ENCODE measurements around the gene CDC14A. TPM values are rescaled to one million over a fixed set of nuclear protein-coding genes. Genes with fewer than 3 reads are reported as not detected.
A peak's percentile ranks its signal among the peaks of the same experiment; 100 is the strongest.

Gene CDC14A
- total and polyA plus RNA-seq, 10 donors, result 3.8 to 58.5 (median 27.3) TPM

DNA sequence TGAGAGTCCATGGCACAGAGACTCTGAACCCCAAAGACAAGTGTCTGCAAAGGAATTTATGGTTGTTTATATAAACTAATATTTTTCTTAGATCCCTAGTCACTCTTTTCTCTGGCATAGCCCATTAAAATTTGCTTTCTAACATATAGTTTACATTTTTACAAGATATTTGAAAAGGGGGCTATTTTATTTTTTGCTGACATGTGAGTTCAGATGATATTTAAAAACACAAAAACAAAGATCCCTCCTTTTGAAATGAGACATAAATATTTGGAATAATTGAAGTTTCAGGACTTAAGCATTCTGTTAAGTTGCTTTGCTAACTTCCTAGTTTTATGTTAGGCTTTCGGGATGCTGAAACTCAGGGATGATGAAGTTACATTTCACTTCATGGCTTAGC is 86.1 kb downstream of the CDC14A start:
- intact Hi-C loops (cut with DNase I; ENCODE audit: low total_unique reads), result no loop called here
- Histone ChIP-seq H3K4me3 (no peak overlapping the region), H3K36me3 (peaks cover 0 to 18% (median 0%) of the 10 kb centered on the region in 6 donors), H3K4me1 (peaks cover 6 to 45% (median 23%) of the 10 kb centered on the region in 6 donors), H3K27me3 (replicated peaks in 1 of 7) (no peaks in the 10 kb centered on the region), H3K27ac (peak overlapping the region in 5 of 8 donors; percentile 39 to 80 (median 59)), H3K9me3 (no peaks in the 10 kb centered on the region)
- 97 to 100% (median 97%) methylated on average over 1 of the region's 1 CpG for WGBS, 5 donors
- TF ChIP-seq POLR2A (IDR thresholded peaks at IDR 0.05) (no peak), POLR2AphosphoS5 (IDR thresholded peaks at IDR 0.05) (no peak)
- TF ChIP-seq, protein P1, sequence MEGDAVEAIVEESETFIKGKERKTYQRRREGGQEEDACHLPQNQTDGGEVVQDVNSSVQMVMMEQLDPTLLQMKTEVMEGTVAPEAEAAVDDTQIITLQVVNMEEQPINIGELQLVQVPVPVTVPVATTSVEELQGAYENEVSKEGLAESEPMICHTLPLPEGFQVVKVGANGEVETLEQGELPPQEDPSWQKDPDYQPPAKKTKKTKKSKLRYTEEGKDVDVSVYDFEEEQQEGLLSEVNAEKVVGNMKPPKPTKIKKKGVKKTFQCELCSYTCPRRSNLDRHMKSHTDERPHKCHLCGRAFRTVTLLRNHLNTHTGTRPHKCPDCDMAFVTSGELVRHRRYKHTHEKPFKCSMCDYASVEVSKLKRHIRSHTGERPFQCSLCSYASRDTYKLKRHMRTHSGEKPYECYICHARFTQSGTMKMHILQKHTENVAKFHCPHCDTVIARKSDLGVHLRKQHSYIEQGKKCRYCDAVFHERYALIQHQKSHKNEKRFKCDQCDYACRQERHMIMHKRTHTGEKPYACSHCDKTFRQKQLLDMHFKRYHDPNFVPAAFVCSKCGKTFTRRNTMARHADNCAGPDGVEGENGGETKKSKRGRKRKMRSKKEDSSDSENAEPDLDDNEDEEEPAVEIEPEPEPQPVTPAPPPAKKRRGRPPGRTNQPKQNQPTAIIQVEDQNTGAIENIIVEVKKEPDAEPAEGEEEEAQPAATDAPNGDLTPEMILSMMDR (IDR thresholded peaks at IDR 0.05 in 8 of 11, conservative IDR thresholded peaks at IDR 0.05 in 3 of 11), result no peak
- DNase-seq, result no peak

- 79 to 90% (median 86%) methylated on average over 3 of the region's 3 CpGs for WGBS, 5 donors
- TF ChIP-seq, protein P1 (IDR thresholded peaks at IDR 0.05 in 8 of 11, conservative IDR thresholded peaks at IDR 0.05 in 3 of 11), result no peak
- TF ChIP-seq POLR2A (IDR thresholded peaks at IDR 0.05) (no peak), POLR2AphosphoS5 (IDR thresholded peaks at IDR 0.05) (no peak)
- H3K4me3 ChIP-seq, result no peak overlapping the region
- peaks cover 0 to 18% (median 0%) of the 10 kb centered on the region in 6 donors for H3K36me3 ChIP-seq
- intact Hi-C loops (cut with DNase I; ENCODE audit: low total_unique reads), result no loop called here
- DNase-seq, result no peak
- no peaks in the 10 kb centered on the region for H3K9me3 ChIP-seq
- peaks cover 8 to 49% (median 27%) of the 10 kb centered on the region in 6 donors for H3K4me1 ChIP-seq
- H3K27me3 ChIP-seq (replicated peaks in 1 of 7), result no peaks in the 10 kb centered on the region
- peak overlapping the region in 5 of 8 donors; percentile 39 to 80 (median 59) for H3K27ac ChIP-seq
Measured at GRCh38 chr1:100438789-100439188, 86.5 kb downstream of the CDC14A start.

GRCh38 chr1:100440075-100440809 is 87.9 kb downstream of the CDC14A start:
- intact Hi-C loops (cut with DNase I; ENCODE audit: low total_unique reads), result no loop called here
- Histone ChIP-seq H3K27ac (peak overlapping the region; percentile 53 to 80 (median 62)), H3K9me3 (no peaks in the 10 kb centered on the region), H3K27me3 (replicated peaks in 1 of 7) (no peaks in the 10 kb centered on the region), H3K4me1 (peaks cover 11 to 64% (median 42%) of the 10 kb centered on the region in 6 donors), H3K36me3 (peaks cover 0 to 23% (median 0%) of the 10 kb centered on the region in 6 donors), H3K4me3 (no peak overlapping the region)
- no peak for DNase-seq
- WGBS, 5 donors, result 33 to 46% (median 44%) methylated on average over 4 of the region's 4 CpGs
- TF ChIP-seq POLR2AphosphoS5 (IDR thresholded peaks at IDR 0.05), result peak in 1 of 3 donors; percentile 41
- TF ChIP-seq POLR2A (IDR thresholded peaks at IDR 0.05), result no peak
- TF ChIP-seq, protein P1 (IDR thresholded peaks at IDR 0.05 in 8 of 11, conservative IDR thresholded peaks at IDR 0.05 in 3 of 11), result no peak

GRCh38 chr1:100441146-100441545 is 88.8 kb downstream of the CDC14A start:
- no peak for DNase-seq
- Histone ChIP-seq H3K9me3 (no peaks in the 10 kb centered on the region), H3K27ac (peak overlapping the region in 7 of 8 donors; percentile 31 to 80 (median 59)), H3K4me3 (no peak overlapping the region), H3K27me3 (replicated peaks in 1 of 7) (no peaks in the 10 kb centered on the region), H3K36me3 (peaks cover 0 to 23% (median 0%) of the 10 kb centered on the region in 6 donors), H3K4me1 (peaks cover 13 to 72% (median 50%) of the 10 kb centered on the region in 6 donors)
- intact Hi-C loops (cut with DNase I; ENCODE audit: low total_unique reads), result no loop called here
- TF ChIP-seq, protein P1 (IDR thresholded peaks at IDR 0.05 in 8 of 11, conservative IDR thresholded peaks at IDR 0.05 in 3 of 11), result no peak
- TF ChIP-seq POLR2A (IDR thresholded peaks at IDR 0.05), result no peak
- TF ChIP-seq POLR2AphosphoS5 (IDR thresholded peaks at IDR 0.05), result no peak
- 72 to 82% (median 78%) methylated on average over 2 of the region's 2 CpGs for WGBS, 5 donors
